ENCODE results near the gene SPINK14.

DNA sequence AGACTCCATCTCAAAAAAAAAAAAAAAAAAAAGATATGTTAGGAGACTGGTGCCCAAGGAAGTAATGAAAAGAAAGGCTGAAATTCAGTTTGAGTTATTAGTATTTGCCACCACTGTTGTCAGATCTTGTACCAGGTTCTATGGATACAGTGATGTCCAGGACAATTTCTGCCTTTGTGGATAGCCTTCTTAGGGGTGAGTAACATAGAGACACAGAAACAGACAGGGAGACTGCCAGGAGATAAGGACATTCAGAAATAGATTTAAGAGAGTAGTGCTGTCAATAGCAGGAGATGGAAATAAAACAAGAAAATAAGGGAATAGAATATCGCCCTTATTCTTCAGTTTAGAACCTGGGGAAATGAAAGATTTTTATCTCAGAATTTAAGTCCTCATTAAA, 6.3 kb upstream of the SPINK14 start:
- TF ChIP-seq CTCF (conservative IDR thresholded peaks at IDR 0.05 in 1 of 2, IDR thresholded peaks at IDR 0.05 in 1 of 2; ENCODE audit: extremely low read depth in 1 of 2, insufficient read depth in 1 of 2, low read depth in 1 of 2, low read length in 2 of 2) (no peak), EZH2 (IDR thresholded peaks at IDR 0.05; ENCODE audit: borderline replicate concordance, low read length) (no peak)
